Epidermal melanocyte (primary cell): ENCODE measurements around the gene RNF126.
A peak's percentile ranks its signal among the peaks of the same experiment; 100 is the strongest.
"Not testable (repeated sequence)": the region's sequence is repeated elsewhere in the genome, so short reads cannot be mapped to it uniquely, and the experiment has no call there.

Experiments used
- DNase-seq: peaks from one replicate; pipeline ENCODE4 v3.0.0; 2011; ENCODE audit warnings: low spot score; ENCODE audit not compliant: insufficient read length

RNF126 gene

DNA sequence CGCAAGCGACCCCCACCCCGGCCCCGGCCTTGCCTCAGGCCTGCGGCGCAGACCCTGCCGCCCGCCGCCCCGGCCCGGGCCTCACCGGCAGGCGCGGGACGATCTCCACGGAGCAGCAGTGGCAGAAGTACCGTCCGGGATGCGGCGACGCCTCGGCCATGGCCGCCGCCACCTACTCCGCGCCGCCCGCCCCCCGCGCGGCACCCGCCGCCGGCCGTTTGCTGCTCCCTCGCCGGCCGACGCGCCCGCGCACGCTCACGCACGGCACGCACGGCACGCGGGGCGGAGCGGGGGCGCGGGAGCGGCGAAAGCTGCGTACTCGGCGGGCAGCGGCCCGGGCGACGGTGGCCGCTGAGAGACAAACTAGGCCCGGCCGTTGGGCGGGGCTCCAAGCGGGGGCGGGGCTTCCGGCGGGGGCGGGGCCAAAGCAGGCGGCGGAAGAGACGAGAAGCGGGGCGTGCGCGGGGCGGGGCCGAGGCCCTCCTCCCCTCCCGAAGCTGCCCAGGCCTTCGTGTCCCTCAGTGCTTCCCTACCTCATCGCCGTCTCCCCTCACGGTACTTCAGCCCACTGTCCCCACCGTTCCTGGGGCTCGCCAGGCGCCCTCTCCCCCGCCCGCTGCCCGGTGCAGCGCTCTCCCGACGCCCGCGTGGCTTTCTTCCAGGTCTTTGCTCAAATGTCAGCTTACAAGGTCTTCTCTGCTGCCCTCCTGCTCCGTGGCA is at the start of gene RNF126:
Gene RNF126, minus strand, starts transcription at position 253 of the 720 bp plus-strand sequence. Its CDS starts 93 bp downstream, at position 160.
- peak; percentile 99 for DNase-seq

DNA sequence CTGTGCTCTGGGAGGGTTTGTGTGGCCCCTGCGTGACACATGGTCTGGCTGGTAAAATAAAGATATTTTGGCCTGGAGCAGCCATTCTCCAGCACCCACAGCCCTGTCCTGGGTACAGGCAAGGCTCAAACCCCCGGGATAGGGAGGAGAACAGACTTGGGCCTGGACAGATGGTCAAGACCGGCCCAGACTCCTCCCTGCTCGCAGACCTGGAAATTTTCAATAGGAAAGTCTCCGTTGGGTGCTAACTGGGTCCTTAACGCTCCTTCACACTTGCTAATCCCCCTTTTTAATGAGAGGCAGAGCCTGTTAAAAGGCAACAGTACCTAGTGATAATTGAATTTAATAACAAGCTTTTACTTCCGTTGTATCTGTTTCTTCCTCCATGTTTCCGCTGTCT is 48.2 kb upstream of the RNF126 start:
- no peak for DNase-seq

DNA sequence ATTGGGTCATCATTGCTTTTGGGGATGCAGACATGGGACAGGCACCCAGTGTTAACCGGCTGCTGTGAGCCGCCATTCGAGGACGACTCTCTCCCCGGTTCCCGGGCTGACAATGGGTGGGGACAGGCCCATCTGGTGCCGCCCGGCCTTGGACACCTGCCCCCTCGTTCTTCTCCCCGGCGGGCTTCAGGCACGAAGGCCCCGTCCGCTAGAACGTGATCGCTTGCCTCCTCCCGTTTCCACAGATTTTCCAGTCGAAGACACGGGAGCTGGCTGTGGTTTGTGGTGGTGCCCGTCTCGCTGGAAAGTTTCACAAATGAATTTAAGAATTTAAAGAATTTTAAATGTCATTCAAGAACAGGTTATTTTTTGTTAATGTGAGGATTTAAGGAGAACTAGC is 47.8 kb upstream of the RNF126 start:
- no peak for DNase-seq

DNA sequence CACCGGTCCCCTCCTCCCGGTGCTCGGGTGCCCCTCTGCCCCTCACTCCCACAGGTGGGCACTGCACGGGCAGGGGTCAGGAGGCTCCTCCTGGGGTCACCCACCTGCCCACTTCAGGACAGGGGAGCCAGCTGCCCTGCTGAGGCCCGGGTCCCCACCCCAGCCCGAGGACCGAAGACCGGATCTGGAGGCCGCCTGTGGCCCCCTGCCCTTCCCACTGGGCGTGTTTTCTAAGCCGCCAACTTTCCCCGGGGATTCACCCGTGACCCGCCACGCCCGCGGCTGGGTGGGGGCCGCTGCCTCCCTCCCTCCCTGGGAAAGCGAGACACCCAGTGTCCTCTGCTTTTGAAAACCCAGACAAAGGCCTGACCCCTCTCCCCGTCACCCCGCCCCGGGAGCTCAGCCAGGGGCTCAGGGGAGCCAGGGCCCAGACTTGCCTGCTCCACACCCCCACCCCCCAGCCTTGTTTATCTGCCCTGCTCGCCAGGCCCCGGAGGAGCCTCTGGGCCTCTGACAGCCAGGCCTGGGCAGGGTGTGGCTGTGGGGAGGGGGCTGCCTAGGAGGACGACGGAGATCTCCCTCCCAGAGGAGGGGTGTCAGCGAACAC is 47.1 kb upstream of the RNF126 start:
- no peak for DNase-seq

DNA sequence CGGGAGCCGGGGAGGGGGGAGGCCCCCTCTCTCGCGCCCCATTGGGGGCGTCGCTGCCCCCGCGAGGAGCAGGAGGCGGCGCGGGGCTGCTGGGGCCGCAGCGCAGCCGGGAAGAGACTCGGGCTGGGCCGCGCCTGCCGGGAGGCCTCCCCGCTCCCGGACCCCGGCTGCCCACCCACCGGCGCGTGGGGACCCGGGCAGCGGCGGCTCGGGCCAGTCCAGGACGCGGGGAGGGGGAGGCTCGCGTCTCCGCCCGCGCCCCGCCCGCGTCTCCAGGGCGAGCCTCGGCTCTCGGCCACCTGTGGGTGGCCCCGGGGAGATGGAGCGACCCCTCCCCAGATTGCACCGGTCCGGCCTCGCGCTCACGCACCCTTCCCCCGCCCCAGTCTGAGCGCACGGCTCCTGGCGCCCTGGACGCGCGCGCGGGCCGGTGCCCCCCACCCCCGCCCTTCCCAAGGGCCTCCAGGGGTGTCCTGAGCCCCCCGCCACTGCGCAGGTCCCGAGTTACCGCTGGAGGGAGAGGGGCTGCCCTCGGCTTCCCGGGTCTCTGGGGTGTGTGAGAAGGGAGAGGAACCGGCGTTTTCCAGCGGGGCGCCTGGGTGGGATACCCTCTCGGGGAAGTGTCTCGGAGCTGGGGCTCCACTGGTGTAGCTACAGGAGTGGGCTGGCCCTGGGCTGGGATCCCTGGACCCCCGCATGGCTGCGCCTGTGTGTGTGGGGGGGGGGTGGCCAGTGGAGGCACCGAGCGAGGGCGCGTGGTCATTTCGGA is 46.4 kb upstream of the RNF126 start:
- no peak for DNase-seq

DNA sequence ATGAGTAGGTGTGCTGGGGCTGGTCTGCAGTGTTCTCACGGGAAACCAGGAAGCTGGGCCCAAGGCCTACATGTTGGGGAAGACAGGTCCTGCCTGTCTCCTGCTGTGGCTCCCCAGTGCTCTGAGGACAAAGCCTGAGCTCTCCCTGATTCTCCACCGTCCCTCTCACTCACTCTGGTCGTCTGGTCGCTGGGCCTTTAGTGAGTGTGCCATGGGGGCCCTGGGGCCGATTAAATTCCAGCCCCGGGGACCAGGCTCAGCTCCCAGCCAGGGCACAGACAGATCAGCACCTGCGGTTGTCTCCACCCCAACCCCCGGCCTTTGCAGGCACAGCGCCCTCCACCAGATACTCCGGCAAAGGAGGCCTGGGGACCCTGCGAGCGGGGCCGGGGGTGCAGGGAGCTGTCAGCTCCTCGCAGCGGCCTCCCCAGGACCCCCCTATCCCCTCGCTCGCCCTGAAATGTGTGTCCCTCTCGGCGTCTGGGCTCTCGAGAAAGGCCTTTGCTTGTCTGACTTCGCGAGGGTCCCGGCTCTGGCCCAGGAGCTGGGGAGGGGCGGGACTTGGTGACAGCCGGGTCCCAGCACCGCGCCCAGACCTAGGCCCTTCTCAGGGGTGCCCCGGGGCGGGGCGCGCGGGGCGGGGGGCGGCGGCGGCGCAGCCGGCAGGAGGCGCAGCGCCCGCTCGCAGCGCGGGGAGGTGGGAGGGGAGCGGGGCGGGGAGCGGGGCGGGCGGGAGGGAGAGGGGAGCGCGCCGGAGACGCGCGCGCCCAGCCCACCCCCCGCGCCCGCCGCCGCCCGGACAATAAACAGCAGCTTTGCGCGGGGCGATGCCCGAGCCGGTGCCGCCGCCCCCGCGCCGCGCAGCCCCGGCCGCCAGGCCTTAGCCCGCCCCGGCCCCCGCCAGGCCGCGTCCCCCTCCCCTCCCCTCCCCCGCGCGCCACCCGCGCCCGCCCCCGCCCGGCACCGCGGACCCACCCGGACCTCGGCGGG is 45.4 kb upstream of the RNF126 start, which contains the start of gene PALM:
Gene PALM, plus strand, starts transcription at position 782 of the 990 bp plus-strand sequence. CDS start 212 bp downstream, outside the sequence.
- no peak for DNase-seq

DNA sequence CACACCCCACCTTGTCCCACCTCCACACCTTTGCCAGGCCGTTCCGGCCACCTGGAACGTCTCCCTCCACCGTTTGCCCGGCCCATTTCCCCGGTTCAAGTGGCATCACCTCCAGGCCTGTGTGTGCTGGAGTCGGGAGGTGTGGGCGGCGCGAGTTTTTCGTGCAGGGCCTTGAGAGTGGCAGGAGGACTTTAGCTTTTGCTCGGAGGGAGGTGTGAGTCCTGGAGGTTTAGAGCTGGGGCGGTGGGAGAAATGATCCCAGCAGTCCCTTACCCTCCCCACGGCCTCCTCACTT is 41.4 kb upstream of the RNF126 start:
- no peak for DNase-seq

DNA sequence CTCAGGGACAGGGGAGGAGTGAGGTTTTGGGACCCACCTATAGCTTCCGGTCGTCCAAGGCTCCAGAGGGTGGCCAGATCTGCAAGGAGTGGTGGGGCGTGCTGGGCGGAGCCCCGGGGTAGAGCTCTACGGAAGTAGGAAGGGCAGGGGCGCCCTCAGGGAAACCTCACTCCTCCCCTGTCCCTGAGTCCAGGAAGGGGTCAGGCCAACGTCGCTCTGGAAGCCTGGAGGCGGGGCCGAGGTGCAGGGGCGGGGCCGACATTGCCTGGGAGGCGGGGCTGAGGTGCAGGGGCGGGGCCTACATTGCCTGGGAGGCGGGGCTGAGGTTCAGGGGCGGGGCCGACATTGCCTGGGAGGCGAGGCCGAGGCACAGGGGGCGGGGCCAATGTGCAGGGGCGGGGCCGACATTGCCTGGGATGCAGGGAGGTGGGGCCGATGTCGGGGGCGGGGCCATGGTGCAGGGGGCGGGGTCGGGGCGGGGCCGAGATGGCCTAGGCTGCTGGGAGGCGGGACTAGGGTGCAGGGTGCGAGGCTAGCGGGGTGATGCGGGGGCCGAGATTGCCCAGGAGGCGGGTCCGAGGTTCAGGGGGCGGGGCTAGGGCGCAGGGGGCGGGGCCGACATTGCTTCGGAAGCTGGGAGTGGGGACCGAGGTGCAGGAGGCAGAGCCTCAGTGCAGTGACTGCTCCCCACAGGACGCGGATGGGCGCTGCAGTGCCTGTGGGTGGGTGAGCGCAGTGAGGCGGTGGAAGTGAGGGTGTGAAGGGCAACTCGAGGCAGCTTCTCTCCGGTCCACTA is 40.8 kb upstream of the RNF126 start:
- no peak for DNase-seq

DNA sequence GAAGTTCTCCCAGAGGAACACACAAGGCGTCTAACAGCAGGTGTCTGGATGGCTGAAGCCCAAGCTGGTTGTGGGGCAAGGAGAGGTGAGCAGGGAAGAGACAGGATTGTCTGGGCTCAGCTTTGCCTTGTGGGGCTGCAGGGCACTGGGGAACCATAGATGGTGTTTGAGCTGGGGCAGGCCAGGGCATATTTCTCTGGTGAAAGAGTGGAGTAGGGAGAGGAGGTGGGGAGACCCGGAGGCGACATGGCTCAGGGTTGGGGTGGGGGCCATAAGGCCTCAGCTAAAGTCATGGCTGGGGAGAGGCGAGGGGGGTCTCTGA is 40.3 kb upstream of the RNF126 start:
- no peak for DNase-seq

DNA sequence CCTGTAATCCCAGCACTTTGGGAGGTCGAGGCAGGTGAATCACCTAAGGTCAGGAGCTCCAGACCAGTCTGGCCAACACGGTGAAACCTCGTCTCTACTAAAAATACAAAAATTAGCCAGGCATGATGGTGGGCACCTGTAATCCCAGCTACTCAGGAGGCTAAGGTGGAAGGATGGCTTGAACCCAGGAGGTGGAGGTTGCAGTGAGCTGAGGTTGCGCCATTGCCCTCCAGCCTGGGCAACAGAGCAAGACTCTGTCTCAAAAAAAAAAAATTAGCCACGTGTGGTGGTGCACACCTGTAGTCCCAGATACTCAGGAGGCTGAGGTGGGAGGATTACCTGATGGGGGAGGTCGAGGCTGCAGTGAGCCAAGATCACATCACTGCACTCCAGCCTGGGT is 39.8 kb upstream of the RNF126 start:
- DNase-seq: not testable (repeated sequence)

DNA sequence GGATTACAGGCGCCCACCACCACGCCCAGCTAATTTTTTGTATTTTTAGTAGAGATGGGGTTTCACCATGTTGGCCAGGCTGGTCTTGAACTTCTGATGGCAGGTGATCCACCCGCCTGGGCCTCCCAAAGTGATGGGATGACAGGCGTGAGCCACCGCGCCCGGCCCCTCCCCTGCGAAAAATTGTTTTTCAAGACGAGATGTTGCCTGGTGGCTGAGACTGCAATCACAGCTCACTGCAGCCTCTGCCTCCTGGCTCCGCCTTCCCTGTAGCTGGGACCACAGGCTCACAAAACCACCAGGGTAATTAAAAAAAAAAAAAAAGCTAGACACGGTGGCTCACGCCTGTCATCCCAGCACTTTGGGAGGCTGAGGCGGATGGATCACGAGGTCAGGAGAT is 36.9 kb upstream of the RNF126 start:
- DNase-seq: not testable (repeated sequence)

DNA sequence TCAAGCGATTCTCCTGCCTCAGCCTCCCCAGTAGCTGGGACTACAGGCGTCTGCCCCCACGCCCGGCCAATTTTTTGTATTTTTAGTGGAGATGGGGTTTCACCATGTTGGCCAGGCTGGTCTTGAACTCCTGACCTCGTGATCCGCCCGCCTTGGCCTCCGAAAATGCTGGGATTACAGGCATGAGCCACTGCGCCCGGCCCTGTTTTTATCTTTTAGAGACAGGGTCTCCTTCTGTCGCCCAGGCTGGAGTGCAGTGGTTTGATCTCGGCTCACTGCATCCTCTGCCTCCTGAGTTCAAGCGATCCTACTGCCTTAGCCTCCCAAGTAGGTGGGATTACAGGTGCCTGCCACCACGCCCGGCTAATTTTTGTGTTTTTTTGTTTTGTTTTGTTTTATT is 35.5 kb upstream of the RNF126 start:
- not testable (repeated sequence) for DNase-seq

DNA sequence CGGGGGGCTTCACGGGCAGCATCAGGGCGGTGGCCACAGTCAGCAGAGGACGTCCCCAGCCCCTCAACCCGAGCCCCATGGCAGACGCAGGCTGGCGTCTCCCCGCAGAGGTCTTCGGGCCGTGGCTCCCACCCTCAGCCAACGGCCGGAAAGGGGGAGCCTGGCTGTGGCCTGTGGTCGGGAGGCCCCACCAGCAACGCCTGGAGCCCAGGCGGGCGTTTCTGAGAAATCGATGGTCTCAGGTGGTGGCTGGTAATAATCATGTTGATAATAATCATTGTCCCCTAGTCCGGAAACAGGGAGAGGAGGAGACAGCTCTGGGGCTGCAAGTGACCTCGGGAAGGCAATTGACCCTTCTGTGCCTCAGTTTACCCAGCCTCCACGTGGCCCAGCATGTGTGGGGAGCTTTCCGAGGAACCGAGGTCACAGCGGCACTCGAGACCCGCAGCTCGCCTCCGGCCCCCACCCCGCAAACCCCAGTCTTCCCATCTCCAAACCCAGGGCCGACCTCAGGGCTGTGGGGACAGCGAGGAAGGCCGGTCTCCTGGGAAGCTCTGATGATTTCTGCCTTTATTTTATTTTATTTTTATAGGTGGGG is 32.4 kb upstream of the RNF126 start, which contains the start of gene PRSS57:
Gene PRSS57, minus strand, starts transcription at position 101 of the 598 bp plus-strand sequence. Its CDS starts 22 bp downstream, at position 79.
- DNase-seq: no peak

DNA sequence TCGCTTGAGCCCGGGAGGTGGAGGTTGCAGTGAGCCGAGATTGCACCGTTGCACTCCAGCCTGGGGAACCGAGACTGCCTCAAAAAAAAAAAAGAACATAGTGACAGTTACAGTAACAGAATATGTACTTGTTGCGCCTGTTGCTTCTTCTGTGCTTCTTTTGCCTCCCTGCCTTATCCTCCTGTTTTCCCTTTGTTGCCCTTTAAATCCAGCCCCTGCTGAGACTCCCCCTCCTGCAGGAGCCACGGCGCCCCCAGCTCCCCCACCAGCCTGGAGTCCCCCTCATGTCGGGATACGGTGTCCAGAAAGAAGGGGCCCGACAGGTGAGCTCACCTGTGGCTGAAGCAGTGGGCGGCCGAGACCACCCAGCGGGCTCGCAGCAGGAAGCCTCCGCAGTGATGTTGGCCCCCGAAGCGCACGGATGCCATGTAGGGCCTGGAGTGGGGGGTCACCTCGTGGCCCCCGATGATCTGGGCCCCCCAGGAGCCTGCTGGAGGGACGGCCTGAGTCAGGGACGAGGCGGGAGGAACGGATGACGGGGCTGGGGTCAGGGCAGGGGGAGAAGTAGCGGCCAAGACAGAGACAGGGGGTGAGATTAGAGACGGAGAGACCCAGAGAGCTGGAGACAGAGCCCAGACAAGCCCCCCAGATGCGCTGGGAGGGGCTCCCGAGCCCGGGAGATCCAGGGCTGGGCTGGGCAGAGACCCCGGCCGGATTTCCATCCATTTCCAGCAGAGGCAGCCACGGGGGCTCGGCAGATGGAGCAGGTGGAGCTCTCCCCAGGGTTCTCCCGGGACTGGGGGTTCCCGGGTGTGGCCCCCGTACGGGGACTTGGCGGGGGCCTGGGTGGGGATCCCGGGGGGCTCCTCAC is 31.7 kb upstream of the RNF126 start:
- DNase-seq: no peak

DNA sequence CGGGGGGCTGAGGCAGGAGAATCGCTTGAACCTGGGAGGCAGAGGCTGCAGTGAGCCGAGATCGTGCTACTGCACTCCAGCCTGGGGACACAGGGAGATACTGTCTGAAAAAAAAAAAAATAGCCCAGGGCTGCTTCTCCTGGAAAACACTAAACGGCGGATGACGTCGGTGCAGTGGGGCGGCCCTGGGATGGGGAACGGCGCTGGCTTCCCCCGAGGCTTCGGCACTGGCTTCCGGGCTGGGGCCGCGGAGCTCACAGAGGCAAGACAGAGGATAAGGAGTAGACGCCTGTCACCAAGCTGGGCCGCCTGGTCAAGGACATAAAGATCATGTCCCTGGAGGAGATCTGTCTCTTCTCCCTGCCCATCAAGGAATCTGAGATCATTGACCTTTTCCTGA is 27.2 kb upstream of the RNF126 start:
- no peak for DNase-seq

DNA sequence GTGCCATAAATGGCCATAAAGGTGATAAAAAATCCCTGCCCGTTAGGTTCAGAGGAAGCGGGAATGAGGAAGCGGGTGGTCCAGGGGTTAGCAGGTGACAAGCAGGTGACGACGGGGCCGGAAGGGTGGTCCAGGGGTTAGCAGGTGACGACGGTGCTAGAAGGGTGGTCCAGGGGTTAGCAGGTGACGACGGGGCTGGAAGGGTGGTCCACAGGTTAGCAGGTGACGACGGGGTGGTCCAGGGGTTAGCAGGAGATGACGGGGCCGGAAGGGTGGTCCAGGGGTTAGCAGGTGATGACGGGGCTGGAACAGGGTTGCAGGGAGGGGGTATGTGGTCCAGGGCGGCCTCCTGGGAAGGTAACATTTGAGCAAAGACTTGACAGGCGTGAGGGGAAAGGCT is 26.0 kb upstream of the RNF126 start:
- DNase-seq: no peak

DNA sequence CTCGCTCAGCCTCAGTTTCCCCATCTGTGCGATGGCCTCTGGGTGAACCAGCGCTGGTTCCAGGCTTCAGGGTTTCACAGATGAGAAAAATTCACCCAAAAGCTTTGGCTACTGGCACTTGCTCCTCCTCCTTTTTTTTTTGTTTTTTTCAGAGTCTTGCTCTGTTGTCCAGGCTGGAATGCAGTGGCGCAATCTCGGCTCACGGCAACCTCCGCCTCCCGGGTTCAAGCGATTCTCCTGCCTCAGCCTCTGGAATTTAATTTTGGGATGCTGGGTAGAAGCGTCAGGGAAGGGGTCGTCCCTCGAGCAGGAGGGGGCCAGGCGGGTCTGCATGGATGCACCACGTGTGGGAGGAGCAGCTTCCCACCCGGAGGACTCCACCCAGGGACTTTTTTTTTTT is 25.2 kb upstream of the RNF126 start:
- no peak for DNase-seq

DNA sequence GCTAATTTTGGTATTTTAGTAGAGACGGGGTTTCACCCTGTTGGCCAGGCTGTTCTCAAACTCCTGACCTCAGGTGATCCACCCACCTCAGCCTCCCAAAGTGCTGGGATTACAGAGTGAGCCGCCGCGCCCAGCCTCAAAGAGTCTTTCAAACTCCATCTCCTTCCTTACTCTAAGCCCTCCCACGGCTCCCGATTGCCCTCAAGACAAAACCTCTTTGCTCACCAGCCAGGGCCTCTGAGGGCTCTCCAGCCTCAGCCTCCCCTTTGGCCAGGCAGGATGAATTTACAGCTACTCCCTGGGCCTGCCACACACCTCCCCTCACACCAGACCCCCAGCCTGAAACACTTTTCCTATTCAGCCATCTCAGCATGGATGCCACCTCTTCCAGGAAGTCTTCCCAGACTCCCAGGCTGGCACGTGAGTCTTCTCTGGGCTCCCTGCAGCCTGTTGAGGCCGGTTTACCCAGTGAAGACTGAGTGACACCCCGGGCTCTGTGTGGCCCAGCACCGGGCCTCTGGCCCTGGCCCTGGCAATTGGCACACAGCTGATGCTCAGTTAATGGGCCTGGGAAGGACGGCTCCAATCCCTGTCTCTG is 24.7 kb upstream of the RNF126 start:
- DNase-seq: no peak
